B cell (primary cell): ENCODE results near the gene PAM.

Experiments
- EZH2 ChIP-seq: IDR thresholded peaks from 2 replicates; pipeline ENCODE4 v1.6.1; 2012; ENCODE audit warnings: borderline replicate concordance, low read depth, mild to moderate bottlenecking, moderate library complexity, low read length; ENCODE audit not compliant: insufficient read depth, poor library complexity, severe bottlenecking
- TF ChIP-seq, protein P1 (sequence below): fragments of 200-600 bp; IDR thresholded peaks from one replicate; pipeline ENCODE4 v1.8.0; 2022; ENCODE audit warnings: antibody characterized with exemption, mild to moderate bottlenecking

DNA sequence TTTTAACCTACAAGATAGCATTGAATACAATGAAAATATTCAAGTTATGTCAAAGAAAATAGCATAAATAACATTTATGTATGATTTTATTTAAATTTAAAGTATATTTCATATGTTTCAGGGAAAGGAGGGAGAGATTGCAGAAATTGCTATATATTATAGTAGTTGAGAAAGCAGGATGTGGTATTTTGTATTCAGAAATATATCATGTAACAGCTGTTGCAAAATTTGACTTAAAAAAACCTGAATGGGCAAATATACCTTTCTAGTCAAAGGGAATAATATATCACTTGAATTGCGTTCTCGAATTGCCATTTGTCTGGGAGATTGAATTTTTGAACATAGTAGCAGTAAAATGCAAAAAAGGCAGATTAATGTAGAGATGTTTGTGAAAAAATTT lies 80.6 kb downstream of the PAM start:
- TF ChIP-seq, protein P1, sequence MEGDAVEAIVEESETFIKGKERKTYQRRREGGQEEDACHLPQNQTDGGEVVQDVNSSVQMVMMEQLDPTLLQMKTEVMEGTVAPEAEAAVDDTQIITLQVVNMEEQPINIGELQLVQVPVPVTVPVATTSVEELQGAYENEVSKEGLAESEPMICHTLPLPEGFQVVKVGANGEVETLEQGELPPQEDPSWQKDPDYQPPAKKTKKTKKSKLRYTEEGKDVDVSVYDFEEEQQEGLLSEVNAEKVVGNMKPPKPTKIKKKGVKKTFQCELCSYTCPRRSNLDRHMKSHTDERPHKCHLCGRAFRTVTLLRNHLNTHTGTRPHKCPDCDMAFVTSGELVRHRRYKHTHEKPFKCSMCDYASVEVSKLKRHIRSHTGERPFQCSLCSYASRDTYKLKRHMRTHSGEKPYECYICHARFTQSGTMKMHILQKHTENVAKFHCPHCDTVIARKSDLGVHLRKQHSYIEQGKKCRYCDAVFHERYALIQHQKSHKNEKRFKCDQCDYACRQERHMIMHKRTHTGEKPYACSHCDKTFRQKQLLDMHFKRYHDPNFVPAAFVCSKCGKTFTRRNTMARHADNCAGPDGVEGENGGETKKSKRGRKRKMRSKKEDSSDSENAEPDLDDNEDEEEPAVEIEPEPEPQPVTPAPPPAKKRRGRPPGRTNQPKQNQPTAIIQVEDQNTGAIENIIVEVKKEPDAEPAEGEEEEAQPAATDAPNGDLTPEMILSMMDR = no peak
- TF ChIP-seq EZH2 = no peak
